Endodermal cell (in vitro differentiated cells): ENCODE measurements around the gene DOCK2. TPM values are rescaled to one million over a fixed set of nuclear protein-coding genes. Genes with fewer than 3 reads are reported as not detected.

ENCODE experiments used
- DNase-seq: peaks from one replicate; pipeline ENCODE4 v3.0.0-alpha.2; 2017
- H3K27ac ChIP-seq: 2 replicates; pipeline ENCODE4 v1.5.1; 2013; ENCODE audit warnings: mild to moderate bottlenecking, low read depth, low read length, moderate library complexity
- H3K27me3 ChIP-seq: 2 replicates; pipeline ENCODE4 v1.6.1; 2013; ENCODE audit warnings: mild to moderate bottlenecking, low read length, moderate library complexity; ENCODE audit not compliant: insufficient read depth, control insufficient read depth, poor library complexity, severe bottlenecking
- H3K36me3 ChIP-seq: 2 replicates; pipeline ENCODE4 v1.7.0; 2013; ENCODE audit warnings: mild to moderate bottlenecking, low read length, moderate library complexity; ENCODE audit not compliant: control insufficient read depth, insufficient read depth
- H3K4me1 ChIP-seq: one replicate; pipeline ENCODE4 v1.7.0; 2013; ENCODE audit warnings: low read length; ENCODE audit not compliant: control insufficient read depth, insufficient read depth
- H3K4me3 ChIP-seq: 2 replicates; pipeline ENCODE4 v1.5.1; 2013; ENCODE audit warnings: mild to moderate bottlenecking, low read length, moderate library complexity
- H3K9ac ChIP-seq: 2 replicates; pipeline ENCODE4 v1.6.1; 2013; ENCODE audit warnings: mild to moderate bottlenecking, low read length, moderate library complexity; ENCODE audit not compliant: poor library complexity, severe bottlenecking; ENCODE audit errors: extremely low read depth
- H3K9me3 ChIP-seq: 2 replicates; pipeline ENCODE4 v1.6.1; 2013; ENCODE audit warnings: mild to moderate bottlenecking, low read length, moderate library complexity; ENCODE audit not compliant: control insufficient read depth
- H3K27ac Mint-ChIP-seq: 2 replicates; pipeline ENCODE4 v1.8.0; 2020; ENCODE audit warnings: mixed read lengths
- H3K27me3 Mint-ChIP-seq: 2 replicates; pipeline ENCODE4 v1.8.0; 2021; ENCODE audit warnings: mild to moderate bottlenecking, mixed read lengths; ENCODE audit not compliant: insufficient read depth
- H3K36me3 Mint-ChIP-seq: 2 replicates; pipeline ENCODE4 v1.8.0; 2020; ENCODE audit warnings: low read depth, mixed read lengths
- H3K4me1 Mint-ChIP-seq: 2 replicates; pipeline ENCODE4 v1.8.0; 2020; ENCODE audit warnings: mixed read lengths
- H3K4me3 Mint-ChIP-seq: 2 replicates; pipeline ENCODE4 v1.8.0; 2020; ENCODE audit warnings: mild to moderate bottlenecking, moderate library complexity, mixed read lengths
- H3K9me3 Mint-ChIP-seq: 2 replicates; pipeline ENCODE4 v1.8.0; 2020; ENCODE audit warnings: mild to moderate bottlenecking, mixed read lengths
- CTCF ChIP-seq: fragments of 200-600 bp; sonication (generic); conservative IDR thresholded peaks from 2 replicates; pipeline ENCODE4 v1.5.0; 2021; ENCODE audit warnings: antibody characterized with exemption, mild to moderate bottlenecking
- WGBS, 2 experiments: methylation state at CpG; one replicate each; pipeline versions ENCODE4 v1.1.5 to v1.1.7; 2013; ENCODE audit warnings: missing lambda C conversion rate in 2 of 2, mixed read lengths in 1 of 2; ENCODE audit not compliant: insufficient coverage in 1 of 2, insufficient read length in 1 of 2; 5-methylcytosine and 5-hydroxymethylcytosine counted together
- total RNA-seq, 2 donors: library from RNA; stranded (reverse); fragmentation: NEBNext Ultra II Directional in 1 of 2; extraction: Animal tissue kit (Norgen Biotek cat#: 25700) in 1 of 2; gene quantifications; 2 replicates in 1 of 2; 3 replicates in 1 of 2; pipeline ENCODE4 v1.2.1, GENCODE V29; 2021

DOCK2 gene
- total RNA-seq, 2 donors from 2014 or later: 2.6 to 3.9 TPM

GRCh38 chr5:169989365-169989764 lies 352.3 kb downstream of the DOCK2 start:
- Mint-ChIP-seq H3K27ac (no peak overlapping the region), H3K27me3 (peaks cover 5% of the 10 kb centered on the region), H3K36me3 (no peaks in the 10 kb centered on the region), H3K4me1 (peaks cover 31% of the 10 kb centered on the region), H3K9me3 (no peaks in the 10 kb centered on the region), H3K4me3 (no peak overlapping the region)
- no peak overlapping the region for H3K27ac ChIP-seq
- WGBS, 2 experiments: 78 to 92% methylated on average over 1 of the region's 1 CpG
- no peaks in the 10 kb centered on the region for H3K36me3 ChIP-seq
- H3K27me3 ChIP-seq: no peaks in the 10 kb centered on the region
- no peak for DNase-seq
- no peaks in the 10 kb centered on the region for H3K9me3 ChIP-seq
- H3K4me3 ChIP-seq: no peak overlapping the region
- H3K4me1 ChIP-seq: peaks cover 20% of the 10 kb centered on the region
- TF ChIP-seq CTCF: no peak
- H3K9ac ChIP-seq: no peak overlapping the region

- peaks cover 42% of the 10 kb centered on the region for H3K4me1 Mint-ChIP-seq
- Histone ChIP-seq H3K36me3 (no peaks in the 10 kb centered on the region), H3K27ac (no peak overlapping the region), H3K4me1 (peaks cover 20% of the 10 kb centered on the region), H3K9me3 (no peaks in the 10 kb centered on the region), H3K9ac (no peak overlapping the region), H3K4me3 (no peak overlapping the region), H3K27me3 (no peaks in the 10 kb centered on the region)
- WGBS, 2 experiments: 93 to 98% methylated on average over 6 to 8 of the region's 8 CpGs
- H3K9me3 Mint-ChIP-seq: no peaks in the 10 kb centered on the region
- no peak overlapping the region for H3K27ac Mint-ChIP-seq
- no peak overlapping the region for H3K4me3 Mint-ChIP-seq
- no peak for DNase-seq
- no peaks in the 10 kb centered on the region for H3K36me3 Mint-ChIP-seq
- H3K27me3 Mint-ChIP-seq: peaks cover 5% of the 10 kb centered on the region
- no peak for TF ChIP-seq CTCF
Observed at GRCh38 chr5:169991115-169991869, 354.2 kb downstream of the DOCK2 start.

- Mint-ChIP-seq H3K4me1 (peaks cover 43% of the 10 kb centered on the region), H3K27ac (peak overlapping the region; percentile 77), H3K9me3 (no peaks in the 10 kb centered on the region), H3K4me3 (no peak overlapping the region), H3K36me3 (no peaks in the 10 kb centered on the region), H3K27me3 (peaks cover 5% of the 10 kb centered on the region)
- peaks cover 20% of the 10 kb centered on the region for H3K4me1 ChIP-seq
- H3K27me3 ChIP-seq: no peaks in the 10 kb centered on the region
- no peaks in the 10 kb centered on the region for H3K36me3 ChIP-seq
- DNase-seq: peak; percentile 63
- 60 to 74% methylated on average over 2 of the region's 2 CpGs for WGBS, 2 experiments
- peak overlapping the region; percentile 54 for H3K27ac ChIP-seq
- no peak overlapping the region for H3K4me3 ChIP-seq
- H3K9me3 ChIP-seq: no peaks in the 10 kb centered on the region
- H3K9ac ChIP-seq: no peak overlapping the region
- no peak for TF ChIP-seq CTCF
Observed at GRCh38 chr5:169992789-169993484, 355.9 kb downstream of the DOCK2 start.
